GM12878 (cell line): ENCODE data around the gene FMNL3. TPM values are rescaled to one million over a fixed set of nuclear protein-coding genes. Genes with fewer than 3 reads are reported as not detected.
A peak's percentile ranks its signal among the peaks of the same experiment; 100 is the strongest.

Experiments used
- ATAC-seq: fragments of 200-7000 bp; cut with Tn5 transposase; 3 replicates; pipeline ENCODE4 v1.9.1; 2020; ENCODE audit warnings: mild to moderate bottlenecking, moderate library complexity
- BruUV-seq: library from RNA; stranded (reverse); fragments of 400-500 nt; replicated peaks from 2 replicates; lab custom pipeline; 2021; lab: Mats Ljungman, UMichigan
- CTCF ChIA-PET: fragments of 300-600 bp; sonication (Branson Sonifier 250); formaldehyde crosslinking; extraction: SDS; loops from one replicate; lab custom pipeline; 2021; ENCODE audit warnings: inconsistent platforms; lab: Yijun Ruan, JAX
- POLR2A ChIA-PET: fragments of 350-600 bp; formaldehyde crosslinking; extraction: SDS; loops from one replicate; lab custom pipeline; 2021; ENCODE audit warnings: inconsistent platforms; lab: Charles Lee
- RAD21 ChIA-PET: fragments of 300-600 bp; sonication (Branson Sonifier 250); formaldehyde crosslinking; loops from one replicate; lab custom pipeline; 2023; ENCODE audit warnings: antibody characterized with exemption; ENCODE audit not compliant: unreplicated experiment; lab: Charles Lee
- SMC1A ChIA-PET: fragments of 300-600 bp; sonication (Branson Sonifier 250); formaldehyde crosslinking; loops from one replicate; lab custom pipeline; 2023; ENCODE audit not compliant: unreplicated experiment, uncharacterized antibody; lab: Charles Lee
- DNase-seq: peaks from one replicate; pipeline ENCODE4 v3.0.0-alpha.2; 2011; ENCODE audit warnings: low read depth, low spot score
- FAIRE-seq: peaks from 3 replicates; lab custom pipeline; 2011; peaks lifted over from hg19 to GRCh38; lab: Jason Lieb, UNC
- H2AFZ ChIP-seq: 2 replicates; pipeline ENCODE4 v1.6.0; 2011; ENCODE audit warnings: low read depth, low read length, control low read depth; ENCODE audit not compliant: control insufficient read depth
- H3K27ac ChIP-seq: 2 replicates; pipeline ENCODE4 v1.5.1; 2011; ENCODE audit warnings: control low read depth; ENCODE audit not compliant: control insufficient read depth, insufficient read depth
- H3K27me3 ChIP-seq, 2 experiments: replicated peaks in 1 of 2; 2 replicates each; pipeline versions ENCODE4 v1.6.0 to v1.6.1; 2011; ENCODE audit warnings: low read length in 1 of 2; ENCODE audit not compliant: control insufficient read depth in 2 of 2, insufficient read depth in 2 of 2
- H3K36me3 ChIP-seq, 2 experiments: 2 replicates each; pipeline ENCODE4 v1.5.1; 2011; ENCODE audit warnings: low read length in 1 of 2; ENCODE audit not compliant: control insufficient read depth in 2 of 2, insufficient read depth in 2 of 2
- H3K4me1 ChIP-seq: 2 replicates; pipeline ENCODE4 v1.6.1; 2011; ENCODE audit warnings: mild to moderate bottlenecking, low read length, moderate library complexity, mixed read lengths; ENCODE audit not compliant: control insufficient read depth, insufficient read depth
- H3K4me2 ChIP-seq: 2 replicates; pipeline ENCODE4 v1.6.0; 2011; ENCODE audit warnings: control low read depth; ENCODE audit not compliant: control insufficient read depth, insufficient read depth
- H3K4me3 ChIP-seq: fragments of 200-600 bp; sonication (generic); 2 replicates; pipeline ENCODE4 v1.5.1; 2016
- H3K79me2 ChIP-seq: 2 replicates; pipeline ENCODE4 v1.6.0; 2011; ENCODE audit warnings: low read length; ENCODE audit not compliant: control insufficient read depth, insufficient read depth
- H3K9ac ChIP-seq: 2 replicates; pipeline ENCODE4 v1.8.0; 2011; ENCODE audit warnings: low read length, control low read depth, mixed read lengths; ENCODE audit not compliant: control insufficient read depth, insufficient read depth
- H3K9me3 ChIP-seq: replicated peaks from 3 replicates; pipeline ENCODE4 v1.5.1; 2011; ENCODE audit warnings: mild to moderate bottlenecking, low read length; ENCODE audit not compliant: control insufficient read depth, insufficient read depth
- H4K20me1 ChIP-seq: 2 replicates; pipeline ENCODE4 v1.6.0; 2011; ENCODE audit not compliant: control insufficient read depth, insufficient read depth
- CHD2 ChIP-seq: IDR thresholded peaks from 2 replicates; pipeline ENCODE4 v1.6.1; 2011; ENCODE audit warnings: low read depth, low read length, improper control_type of control experiment, borderline replicate concordance
- CREB1 ChIP-seq: IDR thresholded peaks from 2 replicates; pipeline ENCODE4 v1.6.1; 2012; ENCODE audit warnings: low read depth, mild to moderate bottlenecking, inconsistent platforms
- ETV6 ChIP-seq, 2 experiments: fragments of 450-650 bp in 1 of 2; IDR thresholded peaks in 1 of 2; conservative IDR thresholded peaks in 1 of 2; 2 replicates each; pipeline ENCODE4 v1.6.1; 2014; ENCODE audit warnings: antibody characterized with exemption in 1 of 2, borderline replicate concordance in 1 of 2, low read depth in 1 of 2, mild to moderate bottlenecking in 1 of 2, moderate library complexity in 1 of 2
- FOXM1 ChIP-seq: IDR thresholded peaks from 2 replicates; pipeline ENCODE4 v1.6.1; 2012; ENCODE audit warnings: low read depth, mild to moderate bottlenecking, inconsistent platforms, low read length, moderate library complexity
- IRF4 ChIP-seq: IDR thresholded peaks from 2 replicates; pipeline ENCODE4 v1.6.1; 2011; ENCODE audit warnings: low read depth, low read length
- MTA2 ChIP-seq: fragments of 450-650 bp; IDR thresholded peaks from 2 replicates; pipeline ENCODE4 v1.6.1; 2016; ENCODE audit warnings: low read depth, mild to moderate bottlenecking, moderate library complexity
- RAD21 ChIP-seq: IDR thresholded peaks from 2 replicates; pipeline ENCODE4 v1.6.1; 2011; ENCODE audit warnings: mild to moderate bottlenecking, low read depth, low read length, moderate library complexity; ENCODE audit not compliant: insufficient read depth
- RUNX3 ChIP-seq: IDR thresholded peaks from 2 replicates; pipeline ENCODE4 v1.6.1; 2012; ENCODE audit warnings: low read length, inconsistent platforms
- SIX5 ChIP-seq: IDR thresholded peaks from 2 replicates; pipeline ENCODE4 v1.6.1; 2011; ENCODE audit warnings: mild to moderate bottlenecking, low read depth, low read length, moderate library complexity; ENCODE audit not compliant: severe bottlenecking
- STAT1 ChIP-seq: fragments of 450-650 bp; conservative IDR thresholded peaks from 2 replicates; pipeline ENCODE4 v1.6.1; 2014; ENCODE audit warnings: antibody characterized with exemption, mild to moderate bottlenecking
- TARDBP ChIP-seq: IDR thresholded peaks from 2 replicates; pipeline ENCODE4 v1.6.1; 2016; ENCODE audit warnings: borderline replicate concordance
- WRNIP1 ChIP-seq: IDR thresholded peaks from 2 replicates; pipeline ENCODE4 v1.6.1; 2011; ENCODE audit warnings: low read depth, low read length, improper control_type of control experiment, borderline replicate concordance
- YY1 ChIP-seq: IDR thresholded peaks from 2 replicates; pipeline ENCODE4 v1.6.1; 2011; ENCODE audit warnings: low read depth, mild to moderate bottlenecking, low read length
- ZNF207 ChIP-seq: fragments of 450-650 bp; IDR thresholded peaks from 2 replicates; pipeline ENCODE4 v1.6.1; 2014; ENCODE audit warnings: antibody characterized with exemption, mild to moderate bottlenecking, borderline replicate concordance
- ZNF217 ChIP-seq: fragments of 450-650 bp; IDR thresholded peaks from 2 replicates; pipeline ENCODE4 v1.6.1; 2017; ENCODE audit warnings: antibody characterized with exemption, mild to moderate bottlenecking
- WGBS: methylation state at CpG from one replicate; pipeline ENCODE4 v1.1.6; 2016; ENCODE audit warnings: low lambda C conversion rate; ENCODE audit not compliant: insufficient replicate concordance, insufficient coverage; ENCODE audit errors: missing lambda C conversion rate; 5-methylcytosine and 5-hydroxymethylcytosine counted together
- in situ Hi-C: fragments of 300-500 bp; cut with MboI; formaldehyde crosslinking; loops from 9 replicates; pipeline ENCODE4 v1.14.3; 2018; ENCODE audit warnings: mixed read lengths
- intact Hi-C: fragments of 100-400 bp; cut with micrococcal nuclease; formaldehyde crosslinking; loops from one replicate; pipeline ENCODE4 v1.14.2; 2022; ENCODE audit not compliant: unreplicated experiment
- polyA plus RNA-seq, 11 experiments: library from polyadenylated mRNA; depleted of rRNA in 4 of 11; unstranded in 6 of 11; stranded (reverse) in 5 of 11; fragments of >200 nt; fragmentation: Nextera tagmentation in 4 of 11; fragmentation: Illumina TruSeq in 1 of 11; extraction: Ambion mirVana in 4 of 11; extraction: Trizol in 1 of 11; gene quantifications; 1 replicate in 1 of 11; 2 replicates in 10 of 11; pipeline versions ENCODE4 v1.2.1 to v1.2.3, GENCODE V29; 2011 to 2016; ENCODE audit warnings: inconsistent platforms in 2 of 11, missing spikeins in 2 of 11, low read depth in 1 of 11
- total RNA-seq, 4 experiments: library from RNA; depleted of rRNA in 3 of 4; stranded (reverse); fragments of >200 nt in 3 of 4; fragmentation: Illumina TruSeq in 1 of 4; extraction: Trizol in 1 of 4; gene quantifications; 2 replicates each; pipeline versions ENCODE4 v1.2.1 to v1.2.3, GENCODE V29; 2013 to 2021
- TF ChIP-seq, protein P1 (sequence below): IDR thresholded peaks from 2 replicates; pipeline ENCODE4 v1.6.1; 2011; ENCODE audit warnings: borderline replicate concordance, low read depth, mild to moderate bottlenecking, moderate library complexity, mixed read lengths, low read length; ENCODE audit not compliant: insufficient read depth; ENCODE audit errors: extremely low read length
- TF ChIP-seq, protein P2 (sequence below): IDR thresholded peaks from 2 replicates; pipeline ENCODE4 v1.6.1; 2012; ENCODE audit warnings: low read depth, low read length, improper control_type of control experiment
- TF ChIP-seq, protein P3 (sequence below): fragments of 450-650 bp; IDR thresholded peaks from 2 replicates; pipeline ENCODE4 v1.6.1; 2016; ENCODE audit warnings: mild to moderate bottlenecking
- TF ChIP-seq, protein P4 (sequence below), 3 experiments: IDR thresholded peaks in 2 of 3; conservative IDR thresholded peaks in 1 of 3; 2 replicates each; pipeline ENCODE4 v1.5.1; 2011; ENCODE audit warnings: low read depth in 3 of 3, low read length in 3 of 3, mild to moderate bottlenecking in 3 of 3, control low read depth in 2 of 3, moderate library complexity in 2 of 3, inconsistent platforms in 1 of 3, mixed read lengths in 1 of 3; ENCODE audit not compliant: control insufficient read depth in 2 of 3, insufficient read depth in 1 of 3; ENCODE audit errors: extremely low read depth in 1 of 3

The FMNL3 gene
- total and polyA plus RNA-seq, 10 of the 15 experiments (the other 5 are each of a cell fraction or from before 2014, with no cell fraction given), result 3.0 to 64.9 (median 30.9) TPM

DNA sequence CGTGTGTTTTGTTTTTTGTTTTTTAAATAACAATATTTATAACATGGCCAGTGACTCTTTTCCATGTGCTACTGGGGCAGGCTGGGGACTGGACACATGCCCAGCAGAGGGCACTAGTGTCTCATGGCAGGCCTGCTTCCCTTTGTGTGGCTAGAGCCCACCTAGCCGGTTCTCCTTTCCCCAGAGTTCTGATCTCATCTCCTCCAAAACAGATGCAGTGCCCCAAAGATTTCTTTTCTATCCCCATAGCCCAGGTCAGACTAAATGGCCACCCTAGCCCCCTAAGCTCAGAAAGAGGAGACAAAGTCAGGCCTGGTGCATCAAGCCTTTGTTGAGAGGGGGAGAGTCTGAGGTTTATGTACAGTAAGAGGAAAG lies 62.6 kb downstream of the FMNL3 start:
- H3K9me3 ChIP-seq, result no peaks in the 10 kb centered on the region
- intact Hi-C loops (loop anchor here (1.0 kb wide), 1 partner anchor 63 kb away; the partner anchor contains the start of gene FMNL3), in situ Hi-C loops (loop anchor here (5.0 to 10.0 kb wide), 2 partner anchors 63 to 190 kb away; partner anchors contain the start of gene FMNL3)
- peak; percentile 96 for ATAC-seq
- RAD21 ChIA-PET, result interaction anchor here (0.8 to 6.4 kb wide), 11 partner anchors 10 to 286 kb away, joined by 3 to 107 read pairs (median 4); partner anchors contain the start of gene FMNL3
- no peaks in the 10 kb centered on the region for H4K20me1 ChIP-seq
- FAIRE-seq, result peak; percentile 90
- no peak overlapping the region for H3K4me2 ChIP-seq
- no peaks in the 10 kb centered on the region for H3K79me2 ChIP-seq
- no peak overlapping the region for H3K9ac ChIP-seq
- SMC1A ChIA-PET, result interaction anchor here (0.7 to 10.9 kb wide), 18 partner anchors 10 to 195 kb away, joined by 3 to 191 read pairs (median 3); partner anchors contain the start of genes FMNL3 and TMBIM6
- no peaks in the 10 kb centered on the region for H3K4me1 ChIP-seq
- WGBS, result 0% methylated on average over 2 of the region's 2 CpGs
- BruUV-seq, result TSS peak; percentile 47
- H3K27me3 ChIP-seq, result no peaks in the 10 kb centered on the region
- CTCF ChIA-PET, result interaction anchor here (0.8 to 20.4 kb wide), 12 partner anchors 9 to 201 kb away, joined by 3 to 486 read pairs (median 5); partner anchors contain the start of genes FMNL3, PRPF40B and TMBIM6
- peaks cover 29 to 45% of the 10 kb centered on the region in 2 experiments for H3K36me3 ChIP-seq
- H3K27ac ChIP-seq, result peak overlapping the region; percentile 28; the same call in 1 of the 2 replicates
- H2AFZ ChIP-seq, result no peak overlapping the region
- H3K4me3 ChIP-seq, result no peak overlapping the region
- peak; percentile 27 for DNase-seq
- POLR2A ChIA-PET, result interaction anchor here (0.6 to 1.9 kb wide), 5 partner anchors 15 to 275 kb away, joined by 3 to 16 read pairs (median 3); no protein-coding TSS in a partner anchor
- TF ChIP-seq CHD2, result 0 out of 2 replicates have a peak, but pooled peaks have one; percentile 22
- TF ChIP-seq, protein P1, sequence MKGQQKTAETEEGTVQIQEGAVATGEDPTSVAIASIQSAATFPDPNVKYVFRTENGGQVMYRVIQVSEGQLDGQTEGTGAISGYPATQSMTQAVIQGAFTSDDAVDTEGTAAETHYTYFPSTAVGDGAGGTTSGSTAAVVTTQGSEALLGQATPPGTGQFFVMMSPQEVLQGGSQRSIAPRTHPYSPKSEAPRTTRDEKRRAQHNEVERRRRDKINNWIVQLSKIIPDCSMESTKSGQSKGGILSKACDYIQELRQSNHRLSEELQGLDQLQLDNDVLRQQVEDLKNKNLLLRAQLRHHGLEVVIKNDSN, result no peak
- no peak for TF ChIP-seq SIX5
- no peak; a peak in 1 of 4 replicates for TF ChIP-seq ETV6 (conservative IDR thresholded peaks at IDR 0.05 in 1 of 2, IDR thresholded peaks at IDR 0.05 in 1 of 2; ENCODE audit: borderline replicate concordance in 1 of 2, low read depth in 1 of 2)
- TF ChIP-seq STAT1, result peak; percentile 59; the same call in 1 of the 2 replicates
- TF ChIP-seq ZNF207, result peak; percentile 56; the same call in 1 of the 2 replicates
- TF ChIP-seq FOXM1, result peak; percentile 59; the same call in 1 of the 2 replicates
- TF ChIP-seq RUNX3, result peak; percentile 47
- peak; percentile 96 for TF ChIP-seq RAD21
- TF ChIP-seq CREB1, result 0 out of 2 replicates have a peak, but pooled peaks have one; percentile 14
- 0 out of 2 replicates have a peak, but pooled peaks have one; percentile 73 for TF ChIP-seq WRNIP1
- 0 out of 2 replicates have a peak, but pooled peaks have one; percentile 28 for TF ChIP-seq IRF4
- no peak for TF ChIP-seq ZNF217
- peak; percentile 82 for TF ChIP-seq YY1
- TF ChIP-seq, protein P2, sequence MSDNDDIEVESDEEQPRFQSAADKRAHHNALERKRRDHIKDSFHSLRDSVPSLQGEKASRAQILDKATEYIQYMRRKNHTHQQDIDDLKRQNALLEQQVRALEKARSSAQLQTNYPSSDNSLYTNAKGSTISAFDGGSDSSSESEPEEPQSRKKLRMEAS, result 0 out of 2 replicates have a peak, but pooled peaks have one; percentile 28
- TF ChIP-seq, protein P3, sequence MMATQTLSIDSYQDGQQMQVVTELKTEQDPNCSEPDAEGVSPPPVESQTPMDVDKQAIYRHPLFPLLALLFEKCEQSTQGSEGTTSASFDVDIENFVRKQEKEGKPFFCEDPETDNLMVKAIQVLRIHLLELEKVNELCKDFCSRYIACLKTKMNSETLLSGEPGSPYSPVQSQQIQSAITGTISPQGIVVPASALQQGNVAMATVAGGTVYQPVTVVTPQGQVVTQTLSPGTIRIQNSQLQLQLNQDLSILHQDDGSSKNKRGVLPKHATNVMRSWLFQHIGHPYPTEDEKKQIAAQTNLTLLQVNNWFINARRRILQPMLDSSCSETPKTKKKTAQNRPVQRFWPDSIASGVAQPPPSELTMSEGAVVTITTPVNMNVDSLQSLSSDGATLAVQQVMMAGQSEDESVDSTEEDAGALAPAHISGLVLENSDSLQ, result peak; percentile 61
- TF ChIP-seq, protein P4, sequence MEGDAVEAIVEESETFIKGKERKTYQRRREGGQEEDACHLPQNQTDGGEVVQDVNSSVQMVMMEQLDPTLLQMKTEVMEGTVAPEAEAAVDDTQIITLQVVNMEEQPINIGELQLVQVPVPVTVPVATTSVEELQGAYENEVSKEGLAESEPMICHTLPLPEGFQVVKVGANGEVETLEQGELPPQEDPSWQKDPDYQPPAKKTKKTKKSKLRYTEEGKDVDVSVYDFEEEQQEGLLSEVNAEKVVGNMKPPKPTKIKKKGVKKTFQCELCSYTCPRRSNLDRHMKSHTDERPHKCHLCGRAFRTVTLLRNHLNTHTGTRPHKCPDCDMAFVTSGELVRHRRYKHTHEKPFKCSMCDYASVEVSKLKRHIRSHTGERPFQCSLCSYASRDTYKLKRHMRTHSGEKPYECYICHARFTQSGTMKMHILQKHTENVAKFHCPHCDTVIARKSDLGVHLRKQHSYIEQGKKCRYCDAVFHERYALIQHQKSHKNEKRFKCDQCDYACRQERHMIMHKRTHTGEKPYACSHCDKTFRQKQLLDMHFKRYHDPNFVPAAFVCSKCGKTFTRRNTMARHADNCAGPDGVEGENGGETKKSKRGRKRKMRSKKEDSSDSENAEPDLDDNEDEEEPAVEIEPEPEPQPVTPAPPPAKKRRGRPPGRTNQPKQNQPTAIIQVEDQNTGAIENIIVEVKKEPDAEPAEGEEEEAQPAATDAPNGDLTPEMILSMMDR (IDR thresholded peaks at IDR 0.05 in 2 of 3, conservative IDR thresholded peaks at IDR 0.05 in 1 of 3; ENCODE audit: control insufficient read depth in 2 of 3, extremely low read depth in 1 of 3, insufficient read depth in 1 of 3, low read depth in 3 of 3, low read length in 3 of 3), result peak; percentile 90 to 95 (median 91)
- no peak for TF ChIP-seq TARDBP
- TF ChIP-seq MTA2, result no peak
